ENCODE measurements around the gene EFCAB13. TPM values are rescaled to one million over a fixed set of nuclear protein-coding genes. Genes with fewer than 3 reads are reported as not detected.

The EFCAB13 gene
- total and polyA plus RNA-seq, 2 donors (not counting 1 experiment from before 2014, with no cell fraction given), result 1.3 to 9.2 TPM

DNA sequence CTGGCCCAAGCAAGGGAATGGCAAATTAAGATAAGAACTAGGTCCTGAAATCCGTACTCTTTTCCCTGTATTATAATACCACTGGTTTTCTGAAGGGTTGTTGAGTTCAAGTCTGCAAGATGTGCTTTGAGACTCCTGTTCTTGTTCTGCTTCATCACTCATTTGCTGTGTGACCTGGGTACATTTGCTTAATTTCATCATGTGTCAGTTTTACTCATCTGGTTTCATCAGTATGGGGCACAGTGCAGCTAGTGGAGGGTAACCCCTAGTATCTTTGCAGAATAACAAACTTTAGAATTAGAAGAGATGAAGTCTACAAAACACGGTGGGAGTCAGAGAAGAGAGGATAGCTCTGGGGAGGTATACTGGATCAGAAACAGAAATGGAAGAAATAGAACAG, 21.9 kb upstream of the EFCAB13 start:
- TF ChIP-seq, protein P1, sequence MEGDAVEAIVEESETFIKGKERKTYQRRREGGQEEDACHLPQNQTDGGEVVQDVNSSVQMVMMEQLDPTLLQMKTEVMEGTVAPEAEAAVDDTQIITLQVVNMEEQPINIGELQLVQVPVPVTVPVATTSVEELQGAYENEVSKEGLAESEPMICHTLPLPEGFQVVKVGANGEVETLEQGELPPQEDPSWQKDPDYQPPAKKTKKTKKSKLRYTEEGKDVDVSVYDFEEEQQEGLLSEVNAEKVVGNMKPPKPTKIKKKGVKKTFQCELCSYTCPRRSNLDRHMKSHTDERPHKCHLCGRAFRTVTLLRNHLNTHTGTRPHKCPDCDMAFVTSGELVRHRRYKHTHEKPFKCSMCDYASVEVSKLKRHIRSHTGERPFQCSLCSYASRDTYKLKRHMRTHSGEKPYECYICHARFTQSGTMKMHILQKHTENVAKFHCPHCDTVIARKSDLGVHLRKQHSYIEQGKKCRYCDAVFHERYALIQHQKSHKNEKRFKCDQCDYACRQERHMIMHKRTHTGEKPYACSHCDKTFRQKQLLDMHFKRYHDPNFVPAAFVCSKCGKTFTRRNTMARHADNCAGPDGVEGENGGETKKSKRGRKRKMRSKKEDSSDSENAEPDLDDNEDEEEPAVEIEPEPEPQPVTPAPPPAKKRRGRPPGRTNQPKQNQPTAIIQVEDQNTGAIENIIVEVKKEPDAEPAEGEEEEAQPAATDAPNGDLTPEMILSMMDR (conservative IDR thresholded peaks at IDR 0.05 in 1 of 2, IDR thresholded peaks at IDR 0.05 in 1 of 2; ENCODE audit: low read depth in 1 of 2, low read length in 2 of 2), result no peak
- no peak for TF ChIP-seq EZH2 (IDR thresholded peaks at IDR 0.05; ENCODE audit: low read length, missing control alignments)
- H3K9ac ChIP-seq (ENCODE audit: insufficient read depth, low read length), result no peak overlapping the region
- H3K4me2 ChIP-seq (ENCODE audit: extremely low read depth, insufficient read depth, low read length), result no peak overlapping the region
- no peaks in the 10 kb centered on the region for H4K20me1 ChIP-seq (ENCODE audit: control insufficient read depth, extremely low read depth, insufficient read depth, low read length)
- H2AFZ ChIP-seq (ENCODE audit: low read length), result no peak overlapping the region
- no peaks in the 10 kb centered on the region for H3K36me3 ChIP-seq (ENCODE audit: control insufficient read depth, insufficient read depth, low read length)
- DNase-seq (ENCODE audit: low read depth in 2 of 2), result no peak
- no peak overlapping the region for H3K4me3 ChIP-seq (replicated peaks in 1 of 4; ENCODE audit: control extremely low read depth in 1 of 4, insufficient read depth in 1 of 4, low read depth in 3 of 4, low read length in 4 of 4)
- no peaks in the 10 kb centered on the region for H3K79me2 ChIP-seq (ENCODE audit: control insufficient read depth, insufficient read depth, low read length)
- no peaks in the 10 kb centered on the region for H3K9me3 ChIP-seq (ENCODE audit: control insufficient read depth, insufficient read depth, low read depth, low read length)
- no peak overlapping the region for H3K27ac ChIP-seq (ENCODE audit: insufficient read depth, low read length)
- H3K4me1 ChIP-seq (ENCODE audit: control insufficient read depth, extremely low read depth, insufficient read depth, low read length), result peaks cover 12% of the 10 kb centered on the region
- no peaks in the 10 kb centered on the region for H3K27me3 ChIP-seq (ENCODE audit: control insufficient read depth, insufficient read depth, low read length)

DNA sequence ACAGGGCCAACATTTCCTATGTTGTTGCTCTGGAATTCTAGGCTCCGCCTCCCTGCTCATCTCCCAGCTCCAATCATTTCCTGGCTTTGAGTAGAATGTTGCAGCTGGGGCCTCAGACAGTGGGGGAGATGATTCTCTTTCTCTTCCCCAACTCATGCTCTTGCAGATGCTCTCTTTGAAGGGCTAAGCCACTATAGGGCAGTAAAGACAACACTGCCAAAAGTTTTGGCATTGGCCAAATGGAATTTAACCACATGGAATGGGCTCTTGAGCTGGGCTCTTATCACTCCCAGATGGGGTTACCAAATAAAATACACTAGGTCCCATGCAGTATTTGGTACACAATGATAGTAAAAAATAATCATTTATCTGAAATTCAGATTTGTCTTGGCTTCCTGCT, 19.6 kb upstream of the EFCAB13 start:
- Histone ChIP-seq H3K4me2 (ENCODE audit: extremely low read depth, insufficient read depth, low read length) (no peak overlapping the region), H2AFZ (ENCODE audit: low read length) (no peak overlapping the region), H3K79me2 (ENCODE audit: control insufficient read depth, insufficient read depth, low read length) (no peaks in the 10 kb centered on the region), H4K20me1 (ENCODE audit: control insufficient read depth, extremely low read depth, insufficient read depth, low read length) (no peaks in the 10 kb centered on the region), H3K9ac (ENCODE audit: insufficient read depth, low read length) (no peak overlapping the region), H3K27ac (ENCODE audit: insufficient read depth, low read length) (no peak overlapping the region), H3K36me3 (ENCODE audit: control insufficient read depth, insufficient read depth, low read length) (no peaks in the 10 kb centered on the region), H3K4me1 (ENCODE audit: control insufficient read depth, extremely low read depth, insufficient read depth, low read length) (peaks cover 12% of the 10 kb centered on the region), H3K27me3 (ENCODE audit: control insufficient read depth, insufficient read depth, low read length) (no peaks in the 10 kb centered on the region), H3K9me3 (ENCODE audit: control insufficient read depth, insufficient read depth, low read depth, low read length) (no peaks in the 10 kb centered on the region), H3K4me3 (replicated peaks in 1 of 4; ENCODE audit: control extremely low read depth in 1 of 4, insufficient read depth in 1 of 4, low read depth in 3 of 4, low read length in 4 of 4) (no peak overlapping the region)
- TF ChIP-seq, protein P1 (conservative IDR thresholded peaks at IDR 0.05 in 1 of 2, IDR thresholded peaks at IDR 0.05 in 1 of 2; ENCODE audit: low read depth in 1 of 2, low read length in 2 of 2), result no peak
- no peak for TF ChIP-seq EZH2 (IDR thresholded peaks at IDR 0.05; ENCODE audit: low read length, missing control alignments)
- DNase-seq (ENCODE audit: low read depth in 2 of 2), result peak in 1 of 2 donors; percentile 42

DNA sequence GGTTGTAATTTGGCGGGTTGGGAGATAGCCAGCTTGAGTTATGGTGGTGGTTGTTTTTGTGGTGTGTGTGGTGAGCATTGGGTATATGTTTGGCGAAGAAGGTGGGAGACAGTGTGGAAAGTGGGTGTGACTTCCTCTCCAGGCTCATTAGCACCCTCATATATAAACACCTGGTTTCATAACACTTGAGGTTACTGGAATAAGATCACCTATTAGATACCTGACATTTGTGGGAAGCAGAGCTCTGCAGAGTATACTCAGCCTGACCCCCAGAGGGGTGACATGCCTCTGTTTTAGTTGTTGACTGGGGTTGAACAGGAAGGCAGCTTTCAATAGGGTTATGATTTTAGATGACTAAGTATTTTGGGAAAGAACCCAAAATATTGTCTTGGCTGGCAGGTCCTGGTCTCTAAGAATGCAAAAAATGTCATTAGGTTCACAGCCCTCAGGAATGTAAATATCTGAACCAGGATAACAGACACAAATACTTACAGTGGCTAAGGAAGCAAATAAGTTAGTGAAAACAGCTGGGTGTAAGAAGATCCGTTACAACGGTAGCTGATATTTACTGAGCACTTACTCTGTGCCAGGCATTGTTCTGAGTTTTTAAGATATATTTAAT, 18.3 kb upstream of the EFCAB13 start:
- no peak overlapping the region for H3K4me3 ChIP-seq (replicated peaks in 1 of 4; ENCODE audit: control extremely low read depth in 1 of 4, insufficient read depth in 1 of 4, low read depth in 3 of 4, low read length in 4 of 4)
- no peak overlapping the region for H3K9ac ChIP-seq (ENCODE audit: insufficient read depth, low read length)
- peak; percentile 87 to 96 for DNase-seq (ENCODE audit: low read depth in 2 of 2)
- no peaks in the 10 kb centered on the region for H3K79me2 ChIP-seq (ENCODE audit: control insufficient read depth, insufficient read depth, low read length)
- TF ChIP-seq, protein P1 (conservative IDR thresholded peaks at IDR 0.05 in 1 of 2, IDR thresholded peaks at IDR 0.05 in 1 of 2; ENCODE audit: low read depth in 1 of 2, low read length in 2 of 2), result no peak
- no peak for TF ChIP-seq EZH2 (IDR thresholded peaks at IDR 0.05; ENCODE audit: low read length, missing control alignments)
- H3K27me3 ChIP-seq (ENCODE audit: control insufficient read depth, insufficient read depth, low read length), result no peaks in the 10 kb centered on the region
- H3K27ac ChIP-seq (ENCODE audit: insufficient read depth, low read length), result peak overlapping the region; percentile 63
- peaks cover 12% of the 10 kb centered on the region for H3K4me1 ChIP-seq (ENCODE audit: control insufficient read depth, extremely low read depth, insufficient read depth, low read length)
- H3K4me2 ChIP-seq (ENCODE audit: extremely low read depth, insufficient read depth, low read length), result no peak overlapping the region
- H3K9me3 ChIP-seq (ENCODE audit: control insufficient read depth, insufficient read depth, low read depth, low read length), result no peaks in the 10 kb centered on the region
- no peaks in the 10 kb centered on the region for H4K20me1 ChIP-seq (ENCODE audit: control insufficient read depth, extremely low read depth, insufficient read depth, low read length)
- H2AFZ ChIP-seq (ENCODE audit: low read length), result no peak overlapping the region
- no peaks in the 10 kb centered on the region for H3K36me3 ChIP-seq (ENCODE audit: control insufficient read depth, insufficient read depth, low read length)

Measured in fibroblast of lung (primary cell).